ENCODE measurements around the gene METTL3.

The METTL3 gene

DNA sequence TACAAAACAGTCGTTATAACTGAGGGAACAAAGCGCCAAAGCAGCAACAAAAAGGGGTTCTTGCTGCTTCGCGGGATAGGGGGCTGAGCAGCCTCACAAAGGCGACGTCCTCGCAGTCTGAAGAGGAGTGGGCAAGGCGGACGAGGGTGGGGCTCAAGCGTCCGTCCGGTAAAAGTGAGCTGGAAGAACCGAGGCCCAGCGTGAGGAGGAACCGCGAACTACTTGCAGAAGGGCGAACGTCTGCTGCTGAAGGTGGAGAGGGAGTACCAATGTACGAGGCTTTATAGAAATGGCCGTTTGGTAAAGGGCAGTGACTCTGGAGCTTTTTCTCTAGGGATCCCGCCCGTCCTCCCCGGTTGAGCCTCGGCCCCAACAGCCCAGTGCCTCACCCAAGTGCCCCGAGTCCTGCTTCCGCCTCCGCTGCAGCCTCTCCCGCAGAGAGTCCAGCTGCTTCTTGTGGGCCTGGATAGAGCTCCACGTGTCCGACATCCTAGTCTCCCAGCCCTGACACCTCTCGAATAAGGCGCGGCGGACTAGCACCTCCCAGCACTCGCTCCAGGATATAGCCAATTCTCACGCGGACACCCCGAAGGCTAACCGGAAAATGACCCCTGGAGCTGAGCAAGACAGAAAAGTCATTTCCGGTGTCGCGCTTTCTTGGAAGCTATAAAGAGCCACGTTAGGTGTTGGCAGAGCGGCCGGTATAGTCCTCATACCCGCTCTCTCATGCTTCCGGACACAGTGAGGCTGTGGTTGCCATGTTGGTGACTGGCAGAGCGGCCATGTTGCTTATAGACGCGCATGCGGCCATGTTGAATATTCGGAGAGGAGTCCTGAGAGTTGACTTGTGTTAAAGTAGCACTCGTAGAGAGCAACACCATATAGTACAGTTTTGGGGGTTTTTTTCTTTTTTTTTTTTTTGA, at the start of gene METTL3:
TSS of gene METTL3 (minus strand) at position 606 of the 923 bp plus-strand sequence. CDS start at position 489, 117 bp downstream.
- H3K4me1 ChIP-seq (ENCODE audit: insufficient read depth, poor library complexity, severe bottlenecking) = peaks cover 15% of the 10 kb centered on the region
- H3K36me3 ChIP-seq (ENCODE audit: low read depth) = peaks cover 36% of the 10 kb centered on the region
- DNase-seq (ENCODE audit: low spot score) (peak; percentile 99), ATAC-seq (ENCODE audit: low read depth) (peak; percentile 98)
- H3K4me3 ChIP-seq (ENCODE audit: severe bottlenecking) = peak within 1 kb of the TSS; percentile 73
- TF ChIP-seq, protein P1, sequence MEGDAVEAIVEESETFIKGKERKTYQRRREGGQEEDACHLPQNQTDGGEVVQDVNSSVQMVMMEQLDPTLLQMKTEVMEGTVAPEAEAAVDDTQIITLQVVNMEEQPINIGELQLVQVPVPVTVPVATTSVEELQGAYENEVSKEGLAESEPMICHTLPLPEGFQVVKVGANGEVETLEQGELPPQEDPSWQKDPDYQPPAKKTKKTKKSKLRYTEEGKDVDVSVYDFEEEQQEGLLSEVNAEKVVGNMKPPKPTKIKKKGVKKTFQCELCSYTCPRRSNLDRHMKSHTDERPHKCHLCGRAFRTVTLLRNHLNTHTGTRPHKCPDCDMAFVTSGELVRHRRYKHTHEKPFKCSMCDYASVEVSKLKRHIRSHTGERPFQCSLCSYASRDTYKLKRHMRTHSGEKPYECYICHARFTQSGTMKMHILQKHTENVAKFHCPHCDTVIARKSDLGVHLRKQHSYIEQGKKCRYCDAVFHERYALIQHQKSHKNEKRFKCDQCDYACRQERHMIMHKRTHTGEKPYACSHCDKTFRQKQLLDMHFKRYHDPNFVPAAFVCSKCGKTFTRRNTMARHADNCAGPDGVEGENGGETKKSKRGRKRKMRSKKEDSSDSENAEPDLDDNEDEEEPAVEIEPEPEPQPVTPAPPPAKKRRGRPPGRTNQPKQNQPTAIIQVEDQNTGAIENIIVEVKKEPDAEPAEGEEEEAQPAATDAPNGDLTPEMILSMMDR (IDR thresholded peaks at IDR 0.05; ENCODE audit: poor library complexity, severe bottlenecking) = no peak
- no peaks in the 10 kb centered on the region for H3K9me3 ChIP-seq (ENCODE audit: severe bottlenecking)
- H3K27me3 ChIP-seq (ENCODE audit: insufficient read depth, poor library complexity, severe bottlenecking) = no peaks in the 10 kb centered on the region
- peak within 1 kb of the TSS; percentile 50 for H3K27ac ChIP-seq (ENCODE audit: poor library complexity, severe bottlenecking)

DNA sequence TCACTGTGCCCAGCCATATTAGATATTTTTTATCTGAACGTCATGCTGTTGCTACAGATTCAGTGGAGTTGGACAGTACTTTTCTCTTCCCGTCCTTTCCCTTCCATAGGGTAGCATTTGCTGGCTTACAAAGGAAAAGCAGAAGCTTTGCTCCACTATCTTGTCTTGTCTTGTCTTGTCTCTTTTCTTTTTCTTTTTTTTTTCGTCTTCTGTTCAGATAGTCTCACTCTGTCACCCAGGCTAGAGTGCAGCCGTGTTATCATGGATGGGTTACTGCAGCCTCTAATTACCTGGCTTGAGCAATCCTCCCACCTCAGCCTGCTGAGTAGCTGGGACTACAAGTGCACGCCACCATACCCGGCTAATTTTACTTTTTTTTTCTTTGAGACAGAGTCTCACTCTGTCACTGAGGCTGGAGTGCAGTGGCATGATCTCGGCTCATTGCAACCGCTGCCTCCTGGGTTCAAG, 47.6 kb upstream of the METTL3 start:
- Histone ChIP-seq H3K27me3 (ENCODE audit: insufficient read depth, poor library complexity, severe bottlenecking) (no peaks in the 10 kb centered on the region), H3K4me3 (ENCODE audit: severe bottlenecking) (no peak overlapping the region), H3K4me1 (ENCODE audit: insufficient read depth, poor library complexity, severe bottlenecking) (peaks cover 3% of the 10 kb centered on the region), H3K36me3 (ENCODE audit: low read depth) (no peaks in the 10 kb centered on the region), H3K9me3 (ENCODE audit: severe bottlenecking) (no peaks in the 10 kb centered on the region), H3K27ac (ENCODE audit: poor library complexity, severe bottlenecking) (no peak overlapping the region)
- no peak for ATAC-seq (ENCODE audit: low read depth)
- TF ChIP-seq, protein P1 (IDR thresholded peaks at IDR 0.05; ENCODE audit: poor library complexity, severe bottlenecking) = no peak
- DNase-seq (ENCODE audit: low spot score) = no peak

DNA sequence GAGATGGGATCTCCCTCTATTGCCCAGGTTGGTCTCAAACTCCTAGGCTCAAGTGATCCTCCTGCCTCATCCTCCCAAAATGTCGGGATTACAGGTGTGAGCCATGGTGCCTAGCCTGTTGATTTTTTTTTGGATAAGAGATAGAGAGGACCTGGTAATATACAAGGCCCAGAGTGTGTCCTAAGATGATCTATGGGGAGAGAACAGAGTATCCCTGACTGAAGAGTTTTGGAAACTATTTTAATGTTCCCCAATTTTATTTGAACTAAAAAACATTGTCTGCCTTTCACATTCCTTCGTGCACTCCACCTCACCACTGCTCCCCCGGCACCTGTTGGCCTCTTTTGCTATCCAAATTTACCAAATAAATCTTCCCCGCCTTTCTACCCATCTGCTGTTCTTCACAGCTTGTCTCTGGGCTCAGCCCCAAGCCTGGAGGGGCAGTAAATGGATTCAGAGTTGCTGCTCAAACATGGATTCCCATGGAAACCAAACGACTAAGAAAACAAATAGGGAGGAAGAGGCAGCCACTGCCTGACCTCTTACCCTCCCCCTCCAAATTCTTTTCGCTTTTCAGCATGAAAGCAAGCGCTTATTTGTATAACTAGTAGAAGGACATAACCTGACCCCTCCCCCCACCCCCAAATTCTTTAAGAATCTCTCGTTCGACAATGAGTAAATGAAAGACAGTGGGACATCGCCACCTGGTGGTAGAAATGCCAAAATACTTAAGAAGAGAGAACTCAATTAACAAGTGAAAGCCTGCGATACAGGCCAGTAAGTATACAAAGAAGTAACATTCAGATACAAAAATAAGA, 46.2 kb upstream of the METTL3 start:
- ATAC-seq (ENCODE audit: low read depth) = peak; percentile 71
- Histone ChIP-seq H3K27ac (ENCODE audit: poor library complexity, severe bottlenecking) (no peak overlapping the region), H3K4me1 (ENCODE audit: insufficient read depth, poor library complexity, severe bottlenecking) (peaks cover 3% of the 10 kb centered on the region), H3K4me3 (ENCODE audit: severe bottlenecking) (peak overlapping the region; percentile 8), H3K36me3 (ENCODE audit: low read depth) (no peaks in the 10 kb centered on the region), H3K9me3 (ENCODE audit: severe bottlenecking) (no peaks in the 10 kb centered on the region), H3K27me3 (ENCODE audit: insufficient read depth, poor library complexity, severe bottlenecking) (no peaks in the 10 kb centered on the region)
- TF ChIP-seq, protein P1 (IDR thresholded peaks at IDR 0.05; ENCODE audit: poor library complexity, severe bottlenecking) = peak; percentile 94
- no peak for DNase-seq (ENCODE audit: low spot score)

DNA sequence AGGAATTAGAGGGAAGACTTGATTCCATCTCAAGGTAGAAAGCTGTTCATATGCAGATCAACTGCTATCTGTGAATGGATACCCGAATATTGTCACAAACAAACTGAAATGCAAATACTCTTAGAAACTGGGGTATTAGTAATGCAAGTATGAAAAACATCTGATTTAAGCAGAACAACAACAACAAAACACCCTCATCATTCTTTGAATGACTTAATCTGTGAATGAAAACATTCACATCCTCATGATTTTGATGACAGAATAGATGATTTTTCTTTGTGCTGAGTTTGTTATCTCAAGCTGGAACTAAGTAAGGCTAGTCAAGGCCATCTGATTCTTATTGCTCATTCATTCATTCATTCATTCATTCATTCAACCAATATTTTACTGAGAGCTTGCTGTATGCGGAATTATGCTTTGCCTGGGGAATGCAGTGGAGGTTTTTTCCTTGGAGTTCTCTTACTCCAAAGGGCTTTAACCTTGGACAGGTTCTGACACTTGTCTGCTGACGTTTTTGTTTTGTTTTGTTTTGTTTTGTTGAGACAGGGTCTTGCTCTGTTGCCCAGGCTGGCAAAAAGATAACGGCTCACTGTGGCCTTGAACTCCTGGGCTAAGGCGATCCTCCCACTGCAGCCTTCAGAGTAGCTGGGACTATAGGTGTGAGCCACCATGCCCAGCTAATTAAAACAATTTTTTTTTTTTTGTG, 45.4 kb upstream of the METTL3 start:
- H3K36me3 ChIP-seq (ENCODE audit: low read depth) = no peaks in the 10 kb centered on the region
- H3K27me3 ChIP-seq (ENCODE audit: insufficient read depth, poor library complexity, severe bottlenecking) = no peaks in the 10 kb centered on the region
- no peaks in the 10 kb centered on the region for H3K9me3 ChIP-seq (ENCODE audit: severe bottlenecking)
- H3K4me3 ChIP-seq (ENCODE audit: severe bottlenecking) = no peak overlapping the region
- ATAC-seq (ENCODE audit: low read depth) (no peak), DNase-seq (ENCODE audit: low spot score) (no peak)
- H3K4me1 ChIP-seq (ENCODE audit: insufficient read depth, poor library complexity, severe bottlenecking) = peaks cover 3% of the 10 kb centered on the region
- H3K27ac ChIP-seq (ENCODE audit: poor library complexity, severe bottlenecking) = no peak overlapping the region
- TF ChIP-seq, protein P1 (IDR thresholded peaks at IDR 0.05; ENCODE audit: poor library complexity, severe bottlenecking) = no peak

All from RWPE2 (cell line).